Measurements from ENCODE around the gene GMFB. TPM values are rescaled to one million over a fixed set of nuclear protein-coding genes. Genes with fewer than 3 reads are reported as not detected.

GMFB gene
- total RNA-seq, 1 donor from 2014 or later = 62.3 TPM

- DNase-seq = no peak
Observed at GRCh38 chr14:54425537-54426274, 63.1 kb downstream of the GMFB start.

- DNase-seq = no peak
Observed at GRCh38 chr14:54425068-54425467, 63.7 kb downstream of the GMFB start.

Other genes with a start within 250 kb of the GMFB start
- gene CDKN3, start 92.0 kb downstream of the GMFB start, total RNA-seq = 13.3 TPM
- 40.2 TPM for gene CNIH1, start 47.6 kb downstream of the GMFB start, total RNA-seq
- gene CGRRF1, start 20.9 kb upstream of the GMFB start, total RNA-seq = 10.7 TPM
- gene SAMD4A, start 78.1 kb upstream of the GMFB start, total RNA-seq = 41.9 TPM